GM10847 (cell line): ENCODE data around the gene SLC9A9.

Experiments
- POLR2A ChIP-seq: IDR thresholded peaks from 2 replicates; pipeline ENCODE4 v1.6.1; 2011; ENCODE audit not compliant: insufficient read length; ENCODE audit errors: extremely low read depth

The SLC9A9 gene

GRCh38 chr3:143847787-143848631 is at the start of gene SLC9A9:
Gene SLC9A9, minus strand, starts transcription at chr3:143848468. Its CDS starts 146 bp downstream, at chr3:143848322.
- TF ChIP-seq POLR2A, result no peak

GRCh38 chr3:143897576-143898295 is 49.5 kb upstream of the SLC9A9 start:
- no peak for TF ChIP-seq POLR2A

GRCh38 chr3:143896486-143896885 is 48.2 kb upstream of the SLC9A9 start:
- no peak for TF ChIP-seq POLR2A

- TF ChIP-seq POLR2A, result no peak
Observed at GRCh38 chr3:143895805-143896204, 47.5 kb upstream of the SLC9A9 start.

- no peak for TF ChIP-seq POLR2A
Observed at GRCh38 chr3:143888846-143889245, 40.6 kb upstream of the SLC9A9 start.

- no peak for TF ChIP-seq POLR2A
Observed at GRCh38 chr3:143888166-143888565, 39.9 kb upstream of the SLC9A9 start.

- no peak for TF ChIP-seq POLR2A
Observed at GRCh38 chr3:143885780-143886427, 37.6 kb upstream of the SLC9A9 start.

- TF ChIP-seq POLR2A, result no peak
Observed at GRCh38 chr3:143884861-143885260, 36.6 kb upstream of the SLC9A9 start.

GRCh38 chr3:143883151-143883550 is 34.9 kb upstream of the SLC9A9 start:
- TF ChIP-seq POLR2A, result no peak

GRCh38 chr3:143881095-143881494 is 32.8 kb upstream of the SLC9A9 start:
- TF ChIP-seq POLR2A, result no peak

GRCh38 chr3:143875546-143875945 is 27.3 kb upstream of the SLC9A9 start:
- TF ChIP-seq POLR2A, result no peak

- no peak for TF ChIP-seq POLR2A
Observed at GRCh38 chr3:143865302-143865701, 17.0 kb upstream of the SLC9A9 start.

- TF ChIP-seq POLR2A, result no peak
Observed at GRCh38 chr3:143859465-143860203, 11.4 kb upstream of the SLC9A9 start.

GRCh38 chr3:143856252-143856970 is 8.1 kb upstream of the SLC9A9 start:
- TF ChIP-seq POLR2A, result no peak
